GM18868 (cell line): ENCODE results near the gene FNDC3B.
A peak's percentile ranks its signal among the peaks of the same experiment; 100 is the strongest.

ENCODE experiments used
- ATAC-seq: cut with Tn5 transposase; IDR thresholded peaks from one replicate; pipeline ENCODE4 v1.9.1; 2021; ENCODE audit warnings: mild to moderate bottlenecking, moderate library complexity; ENCODE audit not compliant: unreplicated experiment

Gene FNDC3B

DNA sequence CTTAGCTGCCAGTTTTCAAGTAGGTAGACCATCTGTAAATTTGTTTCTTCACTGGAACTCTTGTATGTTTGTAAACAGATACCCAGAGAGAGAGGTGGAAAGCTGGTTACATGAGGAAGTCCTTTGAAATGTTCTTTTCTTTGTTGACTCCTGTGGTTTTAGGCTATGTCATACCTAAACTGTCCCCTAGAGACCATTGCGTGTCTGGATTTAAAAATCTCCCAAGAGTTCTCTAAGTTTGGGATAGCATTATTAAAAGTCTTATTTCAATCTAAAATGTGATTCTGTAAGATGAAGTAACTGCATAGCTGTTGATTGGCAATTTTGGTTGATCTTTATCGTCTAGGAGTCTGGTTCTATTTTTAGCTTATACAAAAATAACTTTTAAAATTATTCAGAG is 281.7 kb downstream of the FNDC3B start:
- ATAC-seq: peak; percentile 60

GRCh38 chr3:172323894-172324610 is 284.7 kb downstream of the FNDC3B start:
- peak; percentile 49 for ATAC-seq

GRCh38 chr3:172324611-172325203 is 285.3 kb downstream of the FNDC3B start:
- no peak for ATAC-seq

GRCh38 chr3:172325461-172325860 is 286.1 kb downstream of the FNDC3B start:
- ATAC-seq: no peak

GRCh38 chr3:172326993-172327392 is 287.6 kb downstream of the FNDC3B start:
- ATAC-seq: no peak

GRCh38 chr3:172328282-172328681 is 288.9 kb downstream of the FNDC3B start:
- ATAC-seq: no peak

GRCh38 chr3:172329070-172329469 is 289.7 kb downstream of the FNDC3B start:
- ATAC-seq: no peak

- no peak for ATAC-seq
Measured at GRCh38 chr3:172330413-172330812, 291.0 kb downstream of the FNDC3B start.

GRCh38 chr3:172332256-172333041 is 293.1 kb downstream of the FNDC3B start:
- peak; percentile 87 for ATAC-seq

DNA sequence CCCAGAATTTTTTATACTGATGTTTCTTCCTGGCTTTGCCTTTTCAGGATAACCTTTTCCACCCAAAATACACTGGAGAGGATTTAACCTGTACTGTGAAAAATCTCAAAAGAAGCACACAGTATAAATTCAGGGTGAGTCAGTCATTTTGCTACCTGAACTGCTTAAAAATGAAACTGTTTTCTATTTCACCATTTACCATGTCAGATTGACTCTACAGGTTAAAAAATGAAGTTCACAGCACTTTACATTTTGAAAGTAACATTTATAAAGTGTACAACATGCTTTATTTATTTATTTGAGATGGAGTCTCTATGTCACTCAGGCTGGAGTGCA is 293.6 kb downstream of the FNDC3B start:
- no peak for ATAC-seq

DNA sequence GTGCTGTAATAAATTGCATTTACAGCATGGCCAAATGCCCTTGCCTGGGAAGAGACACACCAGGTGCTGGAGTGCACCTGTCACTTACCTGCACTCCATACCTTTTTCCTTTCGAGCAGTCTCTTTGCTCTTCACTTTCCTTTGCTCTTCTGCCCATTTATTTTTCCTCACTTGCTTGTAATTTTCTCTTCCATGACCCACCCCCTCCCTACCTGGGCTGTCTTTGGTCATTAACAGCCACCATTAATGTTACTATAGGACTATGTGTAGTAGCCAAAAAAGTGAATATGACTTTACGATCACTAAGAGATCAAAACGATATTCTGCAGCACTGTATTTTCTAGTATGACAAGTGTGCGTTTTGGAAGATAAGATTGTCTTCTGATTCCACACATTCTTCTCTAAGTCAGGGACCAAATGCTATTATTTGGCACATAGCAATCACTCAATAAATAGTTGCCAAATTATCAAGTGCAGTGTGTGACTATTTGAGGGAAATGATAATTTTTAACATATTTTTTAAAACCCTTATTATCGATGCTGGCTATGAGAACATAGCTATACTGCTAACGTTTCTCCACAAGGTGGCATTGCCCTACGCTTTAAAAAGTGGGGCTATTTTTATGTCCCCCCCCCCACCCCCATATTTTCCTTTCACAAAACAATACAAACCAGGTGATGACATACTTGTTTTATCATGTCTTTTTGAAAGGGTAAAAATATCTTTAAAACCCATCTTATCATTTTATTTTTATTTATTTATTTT is 294.5 kb downstream of the FNDC3B start:
- no peak for ATAC-seq

GRCh38 chr3:172334671-172335207 is 295.4 kb downstream of the FNDC3B start:
- ATAC-seq: no peak

- no peak for ATAC-seq
Measured at GRCh38 chr3:172339892-172340291, 300.5 kb downstream of the FNDC3B start.

- ATAC-seq: no peak
Measured at GRCh38 chr3:172340583-172340982, 301.2 kb downstream of the FNDC3B start.

GRCh38 chr3:172341482-172342059 is 302.2 kb downstream of the FNDC3B start:
- peak; percentile 80 for ATAC-seq

GRCh38 chr3:172342097-172342659 is 302.8 kb downstream of the FNDC3B start:
- ATAC-seq: no peak

DNA sequence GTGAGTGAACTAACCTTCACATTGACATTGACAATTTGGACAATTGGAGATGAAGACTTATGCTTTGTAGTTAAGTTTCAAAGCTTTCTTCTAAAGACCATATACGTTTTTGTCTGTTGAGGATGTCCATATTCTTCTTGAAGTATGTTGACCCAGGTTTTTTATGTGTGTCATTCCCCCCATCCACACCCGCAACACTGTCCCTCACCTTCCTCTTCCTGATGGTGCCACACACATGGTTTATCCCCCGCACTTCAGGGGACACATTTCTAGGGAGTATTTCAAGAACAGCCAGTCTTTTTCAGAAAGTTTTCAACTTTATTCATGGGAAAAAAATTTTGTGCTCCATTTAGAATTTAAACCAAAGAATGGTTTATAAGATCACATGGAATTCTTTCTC is 303.7 kb downstream of the FNDC3B start:
- no peak for ATAC-seq

DNA sequence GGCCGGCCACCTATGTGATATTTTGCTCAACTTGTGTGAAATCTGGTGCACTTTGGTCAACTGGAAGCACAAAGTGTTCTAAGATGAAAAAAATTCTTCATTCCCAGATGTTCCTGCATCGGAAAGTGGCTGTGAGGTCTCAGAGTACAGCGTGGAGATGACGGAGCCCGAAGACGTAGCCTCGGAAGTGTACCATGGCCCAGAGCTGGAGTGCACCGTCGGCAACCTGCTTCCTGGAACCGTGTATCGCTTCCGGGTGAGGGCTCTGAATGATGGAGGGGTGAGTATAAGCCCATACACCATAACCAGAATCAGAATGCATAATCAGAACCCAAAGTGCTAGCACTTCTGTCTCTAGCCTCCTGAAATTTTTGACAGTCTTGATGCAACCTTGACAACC is 304.6 kb downstream of the FNDC3B start:
- ATAC-seq: no peak

DNA sequence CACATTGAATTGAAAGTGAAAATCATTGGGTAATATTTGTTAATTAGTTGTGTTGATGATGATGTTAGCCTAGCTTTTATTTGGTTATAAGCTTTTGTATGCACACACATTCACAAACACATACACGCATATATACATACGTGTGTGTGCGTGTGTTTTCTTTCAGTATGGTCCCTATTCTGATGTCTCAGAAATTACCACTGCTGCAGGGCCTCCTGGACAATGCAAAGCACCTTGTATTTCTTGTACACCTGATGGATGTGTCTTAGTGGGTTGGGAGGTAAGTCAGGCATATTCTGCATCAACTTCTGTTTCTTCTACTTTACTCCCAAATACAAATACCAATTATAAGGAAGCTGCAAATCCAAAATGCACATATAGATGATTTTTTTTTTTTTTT is 306.8 kb downstream of the FNDC3B start:
- ATAC-seq: no peak

DNA sequence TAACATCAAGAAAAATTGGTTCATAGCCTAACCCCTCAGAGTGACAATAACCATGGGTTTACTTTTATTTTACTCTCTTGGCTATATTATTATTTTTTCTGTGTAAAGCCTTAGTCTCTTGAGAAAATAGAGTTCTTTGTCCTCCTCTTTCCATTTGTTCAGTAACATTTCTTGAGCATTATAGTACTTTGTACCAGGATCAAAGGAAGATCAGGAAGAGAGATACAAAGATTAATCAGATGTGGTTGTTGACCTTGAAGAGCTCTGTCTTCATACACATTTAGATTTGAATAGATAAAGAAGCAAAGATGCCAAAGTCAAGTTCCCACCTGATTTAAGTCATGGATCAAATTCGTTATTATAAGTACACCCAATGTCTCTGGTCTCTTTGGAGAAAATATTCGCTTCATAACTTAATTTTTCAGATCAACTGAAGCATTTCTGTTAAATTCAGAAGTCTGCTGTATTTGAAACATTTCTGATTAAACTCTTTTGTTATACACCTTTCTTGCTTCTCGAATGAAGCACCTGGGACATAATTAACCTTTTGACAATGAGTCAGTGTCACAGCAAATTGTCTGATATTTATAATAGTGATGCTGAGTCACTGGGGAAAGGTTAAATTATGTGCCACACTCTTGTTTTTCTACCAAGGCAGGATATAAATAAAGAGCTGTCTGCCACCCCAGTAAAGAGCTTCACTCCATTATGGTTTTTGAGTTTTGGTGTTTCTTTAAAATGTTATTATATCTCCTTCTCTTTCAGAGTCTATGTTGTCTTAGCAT is 308.7 kb downstream of the FNDC3B start:
- no peak for ATAC-seq
